ENCODE measurements around the gene RNF187. TPM values are rescaled to one million over a fixed set of nuclear protein-coding genes. Genes with fewer than 3 reads are reported as not detected.

Gene RNF187
- total and polyA plus RNA-seq, 10 of the 15 experiments (the other 5 are each of a cell fraction or from before 2014, with no cell fraction given): 2.6 to 116 (median 29.5) TPM

- Histone ChIP-seq H4K20me1 (ENCODE audit: control insufficient read depth, insufficient read depth) (no peaks in the 10 kb centered on the region), H3K4me2 (ENCODE audit: control insufficient read depth, insufficient read depth) (no peak overlapping the region), H3K9me3 (replicated peaks; ENCODE audit: control insufficient read depth, insufficient read depth, low read length) (no peaks in the 10 kb centered on the region), H3K36me3 (ENCODE audit: control insufficient read depth in 2 of 2, insufficient read depth in 2 of 2, low read length in 1 of 2) (no peaks in the 10 kb centered on the region), H3K9ac (ENCODE audit: control insufficient read depth, insufficient read depth, low read length) (no peak overlapping the region), H3K4me3 (no peak overlapping the region), H3K79me2 (ENCODE audit: control insufficient read depth, insufficient read depth, low read length) (peaks cover 13% of the 10 kb centered on the region), H3K27ac (ENCODE audit: control insufficient read depth, insufficient read depth) (no peak overlapping the region), H2AFZ (ENCODE audit: control insufficient read depth, low read depth, low read length) (no peak overlapping the region), H3K4me1 (ENCODE audit: control insufficient read depth, insufficient read depth, low read length) (no peaks in the 10 kb centered on the region), H3K27me3 (replicated peaks in 1 of 2; ENCODE audit: control insufficient read depth in 2 of 2, insufficient read depth in 2 of 2, low read length in 1 of 2) (no peaks in the 10 kb centered on the region; a peak in 1 of 4 replicates)
- WGBS (ENCODE audit: insufficient coverage, insufficient replicate concordance, low lambda C conversion rate, missing lambda C conversion rate): 22% methylated on average over 2 of the region's 2 CpGs
- no TSS peak for BruUV-seq (replicated peaks)
- no peak for FAIRE-seq
- ATAC-seq: no peak
- DNase-seq (ENCODE audit: low read depth, low spot score): no peak
- ChIA-PET CTCF (no interaction called here), RAD21 (ENCODE audit: unreplicated experiment) (interaction anchor here (1.0 kb wide), 1 partner anchor 54 kb away, joined by 4 read pairs; the partner anchor contains the start of gene TRIM11), POLR2A (no interaction called here), SMC1A (ENCODE audit: uncharacterized antibody, unreplicated experiment) (no interaction called here)
- in situ Hi-C loops (cut with MboI): no loop called here
- intact Hi-C loops (cut with micrococcal nuclease; ENCODE audit: unreplicated experiment): no loop called here
- TF ChIP-seq TCF12 (IDR thresholded peaks at IDR 0.05; ENCODE audit: low read depth, low read length) (no peak), RCOR1 (conservative IDR thresholded peaks at IDR 0.05; ENCODE audit: low read depth, low read length) (no peak), STAT3 (IDR thresholded peaks at IDR 0.05; ENCODE audit: low read depth, low read length) (no peak), SIX5 (IDR thresholded peaks at IDR 0.05; ENCODE audit: low read depth, low read length, severe bottlenecking) (no peak), NFYA (IDR thresholded peaks at IDR 0.05; ENCODE audit: borderline replicate concordance, low read depth, low read length) (no peak), BCL11A (IDR thresholded peaks at IDR 0.05; ENCODE audit: low read depth, low read length) (no peak), CREM (IDR thresholded peaks at IDR 0.05; ENCODE audit: low read depth) (no peak), MEF2A (IDR thresholded peaks at IDR 0.05; ENCODE audit: insufficient read depth, low read depth, low read length) (no peak), IRF5 (IDR thresholded peaks at IDR 0.05; ENCODE audit: borderline replicate concordance) (no peak), SMC3 (IDR thresholded peaks at IDR 0.05; ENCODE audit: borderline replicate concordance, low read length) (no peak), RAD51 (IDR thresholded peaks at IDR 0.05) (no peak), ATF7 (IDR thresholded peaks at IDR 0.05; ENCODE audit: low read depth) (no peak), ATF2 (IDR thresholded peaks at IDR 0.05; ENCODE audit: low read length) (no peak), POLR2AphosphoS2 (IDR thresholded peaks at IDR 0.05; ENCODE audit: low read depth, low read length) (no peak), ZSCAN29 (IDR thresholded peaks at IDR 0.05) (no peak)
Measured at GRCh38 chr1:228460821-228461220, 26.4 kb upstream of the RNF187 start.
